Thyroid gland (tissue), 4 donors: ENCODE results near the gene HHAT.

Experiments used
- POLR2A ChIP-seq, 2 donors: fragments of 450-650 bp; IDR thresholded peaks; one replicate each; pipeline ENCODE4 v1.6.1; 2017; ENCODE audit warnings: antibody characterized with exemption in 2 of 2, mild to moderate bottlenecking in 2 of 2, moderate library complexity in 1 of 2
- TF ChIP-seq, protein P1 (sequence below), 6 experiments: fragments of 200-600 bp in 3 of 6; fragments of 450-650 bp in 3 of 6; sonication (generic) in 3 of 6; IDR thresholded peaks; one replicate each; pipeline ENCODE4 v1.5.1; 2016 to 2019; ENCODE audit warnings: antibody characterized with exemption in 6 of 6, mild to moderate bottlenecking in 2 of 6, inconsistent platforms in 1 of 6, moderate library complexity in 1 of 6

DNA sequence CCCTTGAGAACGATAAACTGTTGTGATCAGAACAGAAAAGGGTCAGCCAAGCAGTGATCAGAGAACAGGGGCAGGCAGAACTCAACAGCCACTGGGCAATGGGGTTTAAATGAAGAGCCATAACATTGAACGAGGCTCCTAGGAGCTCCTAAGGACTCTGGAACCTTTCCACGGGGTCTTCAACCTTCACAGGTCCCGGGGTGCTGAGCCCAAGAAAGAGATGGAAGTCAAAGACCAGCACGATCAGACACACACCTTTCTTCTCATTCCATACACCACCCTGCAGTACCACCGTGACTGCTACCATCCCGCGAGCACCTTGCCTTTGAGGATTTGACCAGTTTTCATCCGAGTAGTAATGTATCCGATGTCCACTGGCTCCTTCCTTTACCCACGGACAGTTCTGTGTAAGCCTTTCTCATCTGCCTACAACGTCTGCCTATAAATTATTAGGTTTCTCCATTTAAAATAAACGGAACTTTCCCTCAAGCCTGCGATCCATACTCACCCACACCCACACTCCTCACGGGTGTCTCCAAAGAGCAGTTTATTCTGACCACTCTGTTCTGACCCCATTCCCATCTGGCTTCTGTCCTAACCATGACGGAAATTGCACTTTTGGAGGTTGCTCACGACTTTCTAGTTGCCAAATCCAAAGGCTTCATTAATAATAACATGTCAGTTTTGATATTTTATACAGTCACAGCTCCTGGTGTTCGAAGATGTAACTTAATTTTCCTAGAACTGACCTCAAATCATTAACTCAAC is 16.8 kb upstream of the HHAT start:
- TF ChIP-seq, protein P1, sequence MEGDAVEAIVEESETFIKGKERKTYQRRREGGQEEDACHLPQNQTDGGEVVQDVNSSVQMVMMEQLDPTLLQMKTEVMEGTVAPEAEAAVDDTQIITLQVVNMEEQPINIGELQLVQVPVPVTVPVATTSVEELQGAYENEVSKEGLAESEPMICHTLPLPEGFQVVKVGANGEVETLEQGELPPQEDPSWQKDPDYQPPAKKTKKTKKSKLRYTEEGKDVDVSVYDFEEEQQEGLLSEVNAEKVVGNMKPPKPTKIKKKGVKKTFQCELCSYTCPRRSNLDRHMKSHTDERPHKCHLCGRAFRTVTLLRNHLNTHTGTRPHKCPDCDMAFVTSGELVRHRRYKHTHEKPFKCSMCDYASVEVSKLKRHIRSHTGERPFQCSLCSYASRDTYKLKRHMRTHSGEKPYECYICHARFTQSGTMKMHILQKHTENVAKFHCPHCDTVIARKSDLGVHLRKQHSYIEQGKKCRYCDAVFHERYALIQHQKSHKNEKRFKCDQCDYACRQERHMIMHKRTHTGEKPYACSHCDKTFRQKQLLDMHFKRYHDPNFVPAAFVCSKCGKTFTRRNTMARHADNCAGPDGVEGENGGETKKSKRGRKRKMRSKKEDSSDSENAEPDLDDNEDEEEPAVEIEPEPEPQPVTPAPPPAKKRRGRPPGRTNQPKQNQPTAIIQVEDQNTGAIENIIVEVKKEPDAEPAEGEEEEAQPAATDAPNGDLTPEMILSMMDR (IDR thresholded peaks at IDR 0.05): no peak
- TF ChIP-seq POLR2A (IDR thresholded peaks at IDR 0.05): no peak
